HG03439 (cell line): ENCODE measurements around the gene NQO2.
A peak's percentile ranks its signal among the peaks of the same experiment; 100 is the strongest.
"Not testable (repeated sequence)": the region's sequence is repeated elsewhere in the genome, so short reads cannot be mapped to it uniquely, and the experiment has no call there.

Experiments used
- ATAC-seq: cut with Tn5 transposase; IDR thresholded peaks from one replicate; pipeline ENCODE4 v1.9.1; 2021; ENCODE audit warnings: mild to moderate bottlenecking, moderate library complexity; ENCODE audit not compliant: unreplicated experiment

Gene NQO2

DNA sequence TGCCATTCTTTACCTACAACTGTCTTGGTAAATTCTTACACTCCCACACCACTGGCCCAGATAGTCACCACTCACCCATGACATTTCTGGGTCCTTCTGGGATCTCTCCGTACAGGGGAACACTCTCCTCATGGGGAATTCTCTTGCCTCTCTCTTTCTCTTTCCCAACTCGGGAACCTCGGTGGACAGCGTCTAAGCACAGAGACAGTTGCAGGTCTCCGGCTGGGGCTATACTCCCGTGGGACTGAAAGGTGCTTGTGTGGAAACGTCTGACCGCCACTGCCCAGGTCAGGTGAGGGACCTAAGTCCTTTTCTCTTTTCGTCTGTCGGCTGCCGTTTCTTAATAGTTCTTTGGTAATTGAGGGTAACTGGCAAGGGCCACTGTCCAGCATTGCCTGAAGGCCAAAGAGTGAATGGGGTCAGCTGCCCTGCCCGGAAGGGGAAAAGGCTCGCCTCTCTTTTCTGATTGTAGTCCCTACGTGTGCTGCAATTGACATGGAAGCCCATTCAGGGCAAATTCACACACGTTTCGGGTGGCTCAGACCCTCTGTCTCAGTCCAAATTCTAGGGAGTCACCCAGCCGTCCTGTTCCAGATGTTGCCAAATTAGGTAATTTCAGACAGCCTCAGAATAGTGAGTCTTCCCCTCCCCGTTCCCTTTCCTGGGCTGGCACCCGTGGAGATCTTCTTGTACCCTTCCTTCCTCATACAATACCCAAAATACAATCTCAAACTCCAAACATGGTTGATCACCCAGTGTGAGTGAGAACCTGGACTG lies 37.4 kb downstream of the NQO2 start:
- ATAC-seq = no peak

DNA sequence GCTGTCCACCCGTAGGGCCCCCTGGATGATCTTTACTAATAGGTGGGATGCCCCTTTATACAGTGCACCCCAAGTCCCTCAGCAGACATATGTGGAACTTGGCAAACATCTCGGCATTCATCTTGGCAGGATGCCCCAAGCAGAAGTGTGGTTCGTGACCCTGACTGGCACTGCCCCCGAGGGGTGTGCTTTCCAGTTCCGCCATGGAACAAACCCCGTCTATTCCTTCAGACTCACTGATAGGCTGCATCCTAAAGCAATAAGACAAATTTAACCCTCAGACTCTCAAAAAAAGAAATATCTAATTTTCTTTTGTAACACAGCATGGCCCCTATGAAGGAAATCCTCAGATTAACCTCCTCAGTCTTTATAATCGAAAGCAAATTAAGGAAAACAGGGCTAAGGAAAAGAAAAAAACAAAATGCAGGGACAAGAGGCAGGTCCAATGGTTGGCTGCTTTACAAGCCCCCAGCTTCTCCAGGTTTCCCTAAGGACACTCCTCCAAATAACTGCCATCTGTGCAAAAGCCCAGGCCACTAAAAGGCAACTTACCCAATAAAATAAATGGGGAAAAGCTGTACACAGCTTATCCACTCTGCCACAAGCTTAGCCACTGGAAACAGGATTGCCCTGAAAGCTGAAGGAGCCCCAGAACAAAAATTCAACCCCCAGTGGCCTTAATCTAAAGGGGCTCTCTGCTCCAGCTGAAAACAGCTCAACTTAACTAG lies 38.1 kb downstream of the NQO2 start:
- ATAC-seq = no peak

DNA sequence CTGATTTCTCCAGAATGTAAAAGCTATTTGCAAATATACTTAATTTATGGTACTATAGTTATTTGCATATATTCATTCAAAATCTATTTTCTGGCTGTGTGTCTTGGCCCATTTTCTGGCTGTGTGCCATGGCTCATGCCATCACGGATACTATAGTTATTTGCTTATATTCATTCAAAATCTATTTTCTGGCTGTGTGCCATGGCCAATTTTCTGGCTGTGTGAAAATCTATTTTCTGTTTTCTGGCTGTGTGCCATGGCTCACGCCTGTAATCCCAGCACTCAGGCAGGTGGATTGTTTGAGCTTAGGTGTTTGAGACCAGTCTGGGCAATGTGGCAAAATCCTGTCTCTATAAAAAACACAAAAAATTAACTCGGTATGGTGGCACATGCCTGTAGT lies 39.7 kb downstream of the NQO2 start:
- no peak for ATAC-seq

DNA sequence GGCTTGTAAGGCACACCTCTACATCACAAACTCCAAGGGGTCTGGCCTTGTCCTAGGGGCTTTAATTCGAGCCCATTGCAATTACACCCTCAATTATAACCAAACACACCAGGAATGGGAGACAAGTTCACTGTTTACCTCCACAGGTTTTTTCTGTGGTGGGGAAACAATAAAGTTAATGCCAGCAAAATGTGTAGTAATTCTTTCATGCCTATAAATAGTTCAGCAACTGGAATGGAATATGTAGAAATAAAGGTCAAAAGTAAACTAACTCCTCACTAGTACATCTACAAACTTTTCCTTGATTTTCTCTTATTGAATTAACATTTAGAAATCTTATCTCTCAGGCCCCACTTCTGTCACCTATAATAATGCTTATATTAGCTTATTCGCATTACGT lies 41.5 kb downstream of the NQO2 start:
- no peak for ATAC-seq

DNA sequence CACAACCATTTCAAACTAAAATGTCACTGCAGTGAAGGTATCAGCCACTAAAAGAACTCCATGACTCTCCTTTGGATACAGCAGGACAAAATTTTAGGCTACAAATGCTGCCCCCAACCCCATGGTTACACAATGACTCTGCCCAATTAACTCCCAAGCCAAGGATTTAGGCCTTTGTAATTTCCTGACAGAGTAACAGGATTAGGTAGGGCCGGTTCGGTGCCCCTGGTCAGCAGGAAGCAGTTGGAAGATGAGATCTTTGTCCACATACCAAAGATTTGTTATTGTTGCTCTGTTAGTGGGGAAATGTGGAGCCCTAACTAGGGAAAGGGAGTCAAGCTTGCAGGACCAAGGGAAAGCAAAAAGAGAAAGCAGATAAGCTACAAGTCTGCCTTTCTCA lies 41.9 kb downstream of the NQO2 start:
- no peak for ATAC-seq

DNA sequence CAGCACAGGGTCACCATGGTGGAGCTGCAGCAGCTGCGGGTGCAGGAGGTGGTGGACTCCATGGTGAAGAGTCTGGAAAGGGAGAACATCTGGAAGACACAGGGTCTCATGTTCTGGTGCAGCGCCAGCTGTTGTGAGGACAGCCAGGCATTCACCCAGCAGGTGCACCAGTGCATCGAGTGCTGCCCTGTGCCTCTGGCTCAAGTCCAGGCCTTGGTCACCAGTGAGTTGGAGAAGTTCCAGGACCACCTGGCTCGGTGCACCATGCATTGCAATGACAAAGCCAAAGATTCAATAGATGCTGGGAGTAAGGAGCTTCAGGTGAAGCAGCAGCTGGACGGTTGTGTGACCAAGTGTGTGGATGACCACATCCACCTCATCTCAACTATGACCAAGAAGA lies 45.7 kb downstream of the NQO2 start:
- no peak for ATAC-seq

DNA sequence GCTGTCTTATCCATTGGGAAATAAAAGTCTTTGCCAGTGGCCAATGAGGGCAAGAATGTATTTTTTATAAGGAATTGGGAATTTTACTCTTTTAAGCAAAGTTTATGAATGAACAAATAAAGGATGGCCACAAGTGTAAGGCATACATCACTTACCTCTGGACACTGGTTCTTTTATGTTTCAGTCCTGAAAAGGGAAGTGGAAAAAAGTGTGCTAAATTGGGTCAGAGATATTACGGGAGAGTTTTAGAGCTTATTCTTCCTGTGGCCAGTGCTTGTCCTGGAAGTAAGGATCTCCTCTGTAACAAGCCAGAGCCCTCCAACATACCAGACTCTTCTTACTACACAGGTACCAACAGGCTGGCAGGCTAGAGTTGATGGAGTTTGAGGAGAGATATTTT lies 46.1 kb downstream of the NQO2 start:
- ATAC-seq = no peak

DNA sequence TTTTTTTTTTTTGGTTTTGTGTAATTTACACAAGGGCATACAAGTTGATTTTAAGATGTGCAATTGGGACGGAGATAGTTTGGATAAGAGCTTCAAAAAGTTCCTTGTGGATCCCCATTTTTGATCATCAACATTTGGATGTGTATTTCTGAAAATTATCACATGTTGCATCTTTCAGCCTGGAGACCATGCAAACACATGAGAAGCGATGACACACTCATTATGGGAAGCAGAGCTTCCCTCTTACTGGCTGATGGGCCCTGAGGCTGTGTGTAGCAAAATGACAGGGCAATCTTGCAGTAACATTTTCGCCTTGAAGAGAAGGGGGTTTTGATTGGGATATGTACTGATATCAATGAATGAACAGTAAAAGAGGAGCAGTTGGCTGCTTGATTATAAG lies 46.6 kb downstream of the NQO2 start:
- ATAC-seq = no peak

DNA sequence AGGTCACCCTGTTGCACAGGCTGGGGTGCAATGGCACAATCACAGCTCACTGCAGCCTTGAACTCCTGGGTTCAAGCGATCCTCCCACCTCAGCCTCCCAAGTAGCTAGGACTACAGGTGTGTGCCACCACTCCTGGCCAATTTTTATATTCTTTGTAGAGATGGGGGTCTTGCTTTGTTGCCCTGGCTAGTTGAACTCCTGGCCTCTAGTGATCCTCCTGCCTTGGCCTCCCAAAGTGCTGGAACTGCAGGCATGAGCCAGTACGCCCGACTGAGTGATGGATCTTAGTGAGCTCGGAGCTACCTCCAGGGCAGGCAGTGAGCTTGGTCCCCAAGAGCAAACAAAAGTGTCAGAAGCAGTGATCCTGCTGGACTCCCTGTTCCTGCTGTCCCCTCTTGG lies 48.3 kb downstream of the NQO2 start:
- not testable (repeated sequence) for ATAC-seq

DNA sequence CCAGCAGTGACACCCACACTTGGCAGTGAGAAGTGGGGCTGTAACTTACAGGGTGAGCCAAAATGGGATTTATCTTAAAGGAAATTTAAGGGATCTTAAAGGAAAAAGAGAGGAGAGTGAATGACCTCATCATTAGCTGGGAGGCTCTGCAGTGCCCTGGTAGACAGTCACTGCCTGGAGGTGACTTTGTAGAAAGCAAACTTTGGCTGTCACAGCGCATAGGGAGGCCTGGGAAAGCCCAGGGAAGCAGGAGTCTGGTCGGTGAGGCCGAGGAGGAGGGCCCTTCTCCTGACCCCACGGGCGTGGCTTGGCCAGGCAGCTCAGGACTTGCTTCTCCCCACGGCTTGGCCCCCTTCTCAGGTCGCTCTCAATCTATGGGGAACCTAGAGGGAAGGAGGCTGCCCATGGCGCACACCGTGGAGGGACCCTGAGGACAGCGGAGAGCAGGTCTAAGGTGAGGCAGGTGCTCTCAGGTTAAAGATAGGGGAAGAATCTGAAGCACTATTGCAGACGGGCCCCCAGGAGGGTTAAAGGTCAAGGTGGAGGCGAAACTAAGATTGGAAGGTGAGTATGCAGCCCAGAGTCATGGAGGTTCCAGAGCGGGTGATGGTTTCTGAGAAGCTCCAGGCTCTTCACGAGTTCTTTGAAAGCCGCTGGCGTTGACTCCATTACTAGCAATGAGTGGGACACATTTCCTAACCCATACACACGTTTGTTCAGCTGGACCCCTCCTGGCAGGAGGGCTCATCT lies 53.0 kb downstream of the NQO2 start:
- no peak for ATAC-seq

DNA sequence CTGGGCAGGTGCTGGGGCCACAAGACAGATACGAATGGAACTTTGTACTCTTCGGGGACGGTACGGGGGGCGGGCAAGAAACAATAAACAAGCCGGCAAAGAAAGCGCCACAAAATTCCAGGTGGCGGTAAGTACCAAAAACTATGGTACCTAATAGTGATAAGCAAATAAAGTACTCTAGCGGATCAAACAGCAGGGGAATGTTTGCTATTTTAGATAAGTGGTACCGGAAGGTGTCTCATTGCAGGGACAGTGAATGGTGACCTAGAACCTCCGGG lies 53.5 kb downstream of the NQO2 start:
- no peak for ATAC-seq

DNA sequence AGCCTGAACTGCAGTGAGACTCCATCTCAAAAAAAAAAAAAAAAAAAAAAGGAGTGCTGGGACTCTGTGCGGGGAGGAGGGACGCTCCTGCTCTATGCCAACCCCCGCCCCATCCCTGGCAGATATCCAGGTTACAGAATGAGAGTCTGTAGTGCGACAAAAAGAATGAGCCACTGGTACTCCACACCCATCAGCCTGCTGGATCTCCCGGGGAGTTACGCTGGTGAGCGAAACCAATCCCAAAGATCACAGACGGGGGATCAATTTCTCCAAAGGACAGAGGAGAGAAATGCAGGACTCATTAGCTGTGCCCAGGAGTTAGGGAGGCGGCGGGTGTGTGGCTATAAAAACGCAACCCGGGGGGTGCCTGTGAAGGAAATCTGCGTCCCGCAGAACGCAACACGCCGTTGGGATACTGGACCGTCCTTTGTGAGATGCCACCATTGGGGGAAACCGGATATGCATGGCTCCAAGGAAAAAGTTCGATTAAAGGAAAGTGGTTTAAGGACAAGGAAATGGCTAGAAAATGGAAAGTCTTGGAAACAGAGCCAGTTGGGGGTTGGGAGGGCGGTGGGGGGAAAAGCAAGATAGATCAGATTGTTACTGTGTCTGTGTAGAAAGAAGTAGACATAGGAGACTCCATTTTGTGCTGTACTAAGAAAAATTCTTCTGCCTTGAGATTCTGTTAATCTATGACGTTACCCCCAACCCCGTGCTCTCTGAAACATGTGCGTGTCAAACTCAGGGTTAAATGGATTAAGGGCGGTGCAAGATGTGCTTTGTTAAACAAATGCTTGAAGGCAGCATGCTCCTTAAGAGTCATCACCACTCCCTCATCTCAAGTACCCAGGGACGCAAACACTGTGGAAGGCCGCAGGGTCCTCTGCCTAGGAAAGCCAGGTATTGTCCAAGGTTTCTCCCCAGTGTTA lies 54.8 kb downstream of the NQO2 start:
- not testable (repeated sequence) for ATAC-seq

DNA sequence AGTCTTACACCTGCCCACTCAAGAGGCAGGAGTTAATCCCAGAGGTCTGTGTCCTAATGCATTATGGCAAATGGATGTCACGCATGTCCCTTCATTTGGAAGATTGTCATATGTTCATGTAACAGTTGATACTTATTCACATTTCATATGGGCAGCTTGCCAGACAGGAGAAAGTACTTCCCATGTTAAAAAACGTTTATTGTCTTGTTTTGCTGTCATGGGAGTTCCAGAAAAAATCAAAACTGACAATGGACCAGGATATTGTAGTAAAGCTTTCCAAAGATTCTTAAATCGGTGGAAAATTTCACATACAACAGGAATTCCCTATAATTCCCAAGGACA lies 55.4 kb downstream of the NQO2 start:
- not testable (repeated sequence) for ATAC-seq

DNA sequence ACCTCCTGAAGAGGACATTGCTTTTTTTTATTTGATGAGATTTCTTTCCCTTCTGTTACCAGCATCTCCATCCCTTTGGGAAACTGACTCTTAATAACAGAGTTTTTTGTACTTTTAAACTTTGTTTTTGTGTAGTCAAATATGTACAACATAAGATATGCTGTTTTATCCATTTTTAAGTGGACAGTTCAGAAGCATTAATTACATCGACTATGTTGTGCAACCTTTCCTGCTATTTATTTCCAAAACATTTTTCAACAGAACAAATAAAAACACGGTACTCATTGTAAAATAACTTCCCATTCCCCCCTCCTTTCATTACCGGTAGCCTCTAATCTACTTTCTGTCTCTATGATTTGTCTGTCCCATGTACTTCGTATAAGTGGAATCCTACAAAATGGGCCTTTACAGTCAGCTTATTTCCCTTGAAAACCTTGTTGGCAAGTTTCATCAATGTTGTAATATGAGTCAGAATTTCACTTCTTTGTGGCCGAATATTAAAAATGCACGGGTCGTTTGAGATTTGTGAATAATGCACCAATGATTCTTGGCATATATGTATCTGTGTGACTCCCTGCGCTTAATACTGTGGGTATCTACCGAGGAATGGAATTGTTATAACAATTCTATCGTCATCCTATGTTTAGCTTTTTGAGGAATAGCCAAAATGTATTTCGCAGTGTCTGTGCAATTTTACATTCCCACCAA lies 57.5 kb downstream of the NQO2 start:
- ATAC-seq = no peak

DNA sequence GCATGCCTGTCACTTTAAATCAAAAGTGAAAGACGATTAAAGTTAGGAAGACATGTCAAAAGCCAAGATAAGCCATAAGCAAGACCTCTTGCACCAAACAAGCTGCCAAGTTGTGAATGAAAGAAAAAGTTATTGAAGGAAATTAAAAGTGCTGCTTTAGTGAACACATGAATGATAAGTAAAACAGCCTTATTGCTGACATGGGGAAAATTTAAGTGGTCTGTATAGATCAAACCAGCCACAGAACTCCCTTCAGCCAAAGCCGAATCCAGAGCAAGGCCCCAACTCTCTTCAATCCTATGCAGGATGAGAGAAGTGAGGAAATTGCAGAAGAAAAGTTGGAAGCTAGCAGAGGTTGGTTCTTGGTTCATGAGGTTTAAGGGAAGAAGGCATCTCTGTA lies 59.3 kb downstream of the NQO2 start:
- no peak for ATAC-seq

DNA sequence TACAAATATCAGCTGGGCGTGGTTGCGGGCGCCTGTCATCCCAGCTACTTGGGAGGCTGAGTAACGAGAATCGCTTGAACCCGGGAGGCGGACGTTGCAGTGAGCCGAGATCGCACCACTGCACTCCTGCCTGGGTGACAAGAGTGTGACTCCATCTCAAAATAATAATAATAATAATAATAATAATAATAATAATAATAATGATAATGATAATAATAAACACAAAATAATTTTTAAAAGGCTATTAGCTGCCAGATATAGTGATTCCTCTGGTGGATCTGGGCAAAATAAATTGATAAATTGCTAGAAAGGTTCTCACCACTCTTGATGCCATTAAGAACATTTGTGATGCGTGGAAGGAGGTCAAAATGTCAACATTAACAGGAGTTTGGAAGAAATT lies 60.4 kb downstream of the NQO2 start:
- ATAC-seq = not testable (repeated sequence)

DNA sequence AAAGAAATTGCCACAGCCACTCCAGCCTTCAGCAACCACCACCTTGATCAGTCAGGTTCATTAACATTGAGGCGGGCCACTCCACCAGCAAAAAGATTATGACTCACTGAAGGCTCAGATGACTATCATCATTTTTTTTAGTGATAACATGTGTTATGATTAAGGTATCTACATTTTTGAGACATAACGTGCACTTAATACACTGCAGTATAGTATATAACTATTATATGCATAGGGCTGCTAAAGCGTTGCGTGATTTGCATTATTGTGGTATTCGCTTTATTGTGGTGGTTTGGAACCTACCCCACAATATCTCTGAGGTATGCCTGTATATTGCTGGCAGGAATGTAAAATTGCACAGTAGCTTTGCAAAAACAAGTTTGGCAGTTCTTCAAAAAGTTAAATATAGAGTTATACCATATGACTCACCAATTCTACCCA lies 61.8 kb downstream of the NQO2 start:
- no peak for ATAC-seq

DNA sequence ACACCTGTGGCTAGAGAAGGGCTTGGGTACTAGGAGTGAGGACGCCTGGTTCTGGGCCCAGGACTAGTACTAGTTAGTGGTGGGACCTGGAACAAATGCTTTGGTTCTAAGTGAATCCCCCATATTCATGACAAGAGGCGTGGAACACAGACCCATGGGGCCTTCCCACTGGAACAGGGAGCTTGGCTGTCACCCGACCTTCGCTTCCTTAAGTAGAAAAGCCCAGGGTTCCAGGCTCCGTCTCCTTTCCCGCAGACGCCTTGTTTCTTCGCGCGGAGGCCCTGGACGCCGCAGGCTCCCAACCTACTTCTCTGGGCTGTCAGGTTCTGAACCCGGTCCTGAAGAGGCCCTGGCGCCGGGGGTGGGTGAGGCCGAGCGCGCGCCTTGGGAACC lies 63.6 kb downstream of the NQO2 start:
- not testable (repeated sequence) for ATAC-seq

DNA sequence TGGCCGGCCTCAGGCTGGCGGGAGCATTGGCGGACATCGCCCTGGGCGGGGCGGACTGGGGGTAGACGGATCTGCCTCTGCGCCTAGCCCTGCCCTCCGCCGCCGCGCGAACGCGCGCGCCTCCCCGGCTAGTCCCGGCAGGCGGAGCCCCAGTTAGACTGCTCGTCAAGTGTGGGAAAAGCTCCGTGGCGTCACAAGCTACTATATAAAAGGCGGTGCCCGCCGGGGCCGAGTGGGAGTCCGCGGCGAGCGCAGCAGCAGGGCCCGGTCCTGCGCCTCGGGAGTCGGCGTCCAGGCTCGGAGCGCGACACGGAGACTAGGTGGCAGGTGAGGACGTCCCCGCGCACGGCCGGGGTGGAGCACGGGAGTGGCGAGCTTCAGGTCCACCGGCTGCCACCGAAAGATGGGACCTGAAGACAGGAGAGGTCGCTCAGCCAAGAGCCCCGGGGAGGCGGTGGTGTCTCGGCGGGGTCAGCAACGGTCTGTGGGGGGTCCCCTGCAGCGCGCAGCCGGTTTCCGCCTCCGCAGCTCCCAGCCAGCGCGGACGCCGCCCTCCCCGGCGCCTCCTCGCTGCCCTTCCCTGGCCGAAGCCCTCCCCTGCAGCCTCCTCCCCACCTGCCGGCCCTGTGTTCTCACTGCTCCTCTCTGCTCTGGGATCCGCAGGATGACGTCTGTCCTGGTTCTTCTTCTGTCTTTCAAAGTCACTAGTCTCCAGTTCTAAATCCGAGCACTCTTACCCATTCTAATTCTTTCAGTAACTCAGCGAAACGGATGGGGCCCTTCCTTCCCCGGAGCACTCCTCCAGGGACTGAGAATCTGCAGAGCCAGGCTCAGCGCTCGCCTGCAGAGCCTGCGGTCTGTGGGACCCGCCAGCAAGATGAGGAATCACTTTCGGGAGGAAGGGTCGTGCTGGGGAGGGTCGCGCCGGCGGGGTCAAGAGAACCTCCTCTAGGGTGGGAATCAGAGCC lies 64.3 kb downstream of the NQO2 start:
- peak; percentile 53 for ATAC-seq
